OCI-LY1 (cell line): ENCODE measurements around the gene FAM83F.

Experiments
- H2AFZ ChIP-seq: fragments of 200-600 bp; sonication (generic), shearing (Covaris generic); 2 replicates; pipeline ENCODE4 v1.6.0; 2014; ENCODE audit warnings: antibody characterized with exemption, mild to moderate bottlenecking, low read length
- H3F3A ChIP-seq: fragments of 200-600 bp; sonication (generic), shearing (Covaris generic); 2 replicates; pipeline ENCODE4 v1.6.0; 2014; ENCODE audit warnings: mild to moderate bottlenecking, antibody characterized with exemption, low read length, moderate library complexity; ENCODE audit not compliant: insufficient read depth
- H3K27ac ChIP-seq: fragments of 200-600 bp; sonication (generic); 2 replicates; pipeline ENCODE4 v1.5.1; 2014; ENCODE audit warnings: low read length, mixed run types, mild to moderate bottlenecking, low read depth; ENCODE audit not compliant: poor library complexity, severe bottlenecking
- H3K27me3 ChIP-seq: fragments of 200-600 bp; sonication (generic); 2 replicates; pipeline ENCODE4 v1.6.0; 2014; ENCODE audit warnings: antibody characterized with exemption, mild to moderate bottlenecking, low read length, moderate library complexity; ENCODE audit not compliant: insufficient read depth
- H3K36me3 ChIP-seq: fragments of 200-600 bp; sonication (generic); 2 replicates; pipeline ENCODE4 v1.6.1; 2014; ENCODE audit warnings: mild to moderate bottlenecking, antibody characterized with exemption, low read length, moderate library complexity, mixed read lengths; ENCODE audit not compliant: insufficient read depth
- H3K4me1 ChIP-seq: fragments of 200-600 bp; sonication (generic); 2 replicates; pipeline ENCODE4 v1.5.1; 2014; ENCODE audit warnings: mild to moderate bottlenecking, low read length, moderate library complexity; ENCODE audit not compliant: insufficient read depth, severe bottlenecking
- H3K4me2 ChIP-seq: fragments of 200-600 bp; sonication (generic), shearing (Covaris generic); 2 replicates; pipeline ENCODE4 v1.6.1; 2014; ENCODE audit warnings: low read length
- H3K4me3 ChIP-seq: fragments of 200-600 bp; sonication (generic); 2 replicates; pipeline ENCODE4 v1.5.1; 2014; ENCODE audit warnings: low read length, low read depth, mild to moderate bottlenecking, mixed read lengths; ENCODE audit not compliant: poor library complexity, severe bottlenecking
- H3K79me2 ChIP-seq: fragments of 200-600 bp; shearing (Covaris generic); 2 replicates; pipeline ENCODE4 v1.6.1; 2016; ENCODE audit warnings: mixed run types, low read length, mixed read lengths; ENCODE audit not compliant: insufficient read depth
- H3K9ac ChIP-seq: fragments of 200-600 bp; sonication (generic), shearing (Covaris generic); 2 replicates; pipeline ENCODE4 v1.6.1; 2014; ENCODE audit warnings: mild to moderate bottlenecking, low read length, mixed read lengths
- H3K9me2 ChIP-seq: fragments of 200-600 bp; sonication (generic), shearing (Covaris generic); 2 replicates; pipeline ENCODE4 v1.6.1; 2014; ENCODE audit warnings: low read depth, mild to moderate bottlenecking, low read length, mixed read lengths
- H3K9me3 ChIP-seq: fragments of 200-600 bp; shearing (Covaris generic); 2 replicates; pipeline ENCODE4 v1.6.1; 2014; ENCODE audit warnings: low read length, mixed read lengths
- H4K20me1 ChIP-seq: fragments of 200-600 bp; sonication (generic), shearing (Covaris generic); 2 replicates; pipeline ENCODE4 v1.6.0; 2016; ENCODE audit warnings: mild to moderate bottlenecking, low read length; ENCODE audit not compliant: insufficient read depth
- EZH2 ChIP-seq: fragments of 200-600 bp; sonication (generic), shearing (Covaris generic); IDR thresholded peaks from 2 replicates; pipeline ENCODE4 v1.8.0; 2017; ENCODE audit warnings: borderline replicate concordance, mixed run types, mild to moderate bottlenecking, antibody characterized with exemption, low read length, moderate library complexity, mixed read lengths
- TF ChIP-seq, protein P1 (sequence below): fragments of 200-600 bp; sonication (generic), shearing (Covaris generic); IDR thresholded peaks from 2 replicates; pipeline ENCODE4 v1.5.1; 2017; ENCODE audit warnings: mild to moderate bottlenecking, antibody characterized with exemption, low read length, moderate library complexity, mixed read lengths

The FAM83F gene

DNA sequence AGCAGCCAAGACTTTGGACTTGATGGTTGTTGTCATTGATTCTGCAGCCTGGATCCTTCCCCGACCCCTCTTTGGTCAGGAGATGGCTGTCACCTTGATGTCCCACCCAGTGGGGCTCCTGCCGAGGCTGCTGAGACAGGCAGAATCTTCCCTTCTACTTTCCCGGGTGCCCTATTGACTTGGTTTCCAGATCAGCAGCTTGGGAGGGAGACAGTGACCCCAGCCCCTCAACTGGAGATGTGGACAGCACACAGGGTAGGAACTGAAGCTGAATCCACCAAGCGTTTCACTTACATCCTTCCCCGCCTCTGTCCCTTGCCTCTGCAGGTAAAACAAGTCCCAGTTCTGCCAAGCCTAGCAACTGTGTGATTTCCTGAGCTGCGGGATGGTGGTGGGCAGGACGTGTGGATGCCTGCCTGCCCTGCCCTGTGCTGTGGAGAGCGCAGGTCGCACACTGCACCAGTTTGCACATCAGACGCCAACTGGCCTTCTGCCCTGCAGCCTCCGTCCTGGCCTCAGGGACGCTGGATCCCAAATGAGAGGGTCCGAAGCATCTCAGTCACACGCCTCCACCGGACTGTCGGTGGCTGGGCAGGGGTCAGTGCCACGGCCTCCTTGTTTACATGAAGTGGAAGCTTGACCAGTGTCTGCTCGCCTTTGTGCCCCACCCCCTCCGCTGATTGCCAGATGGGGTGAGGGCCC lies 34.6 kb downstream of the FAM83F start:
- Histone ChIP-seq H3K36me3 (no peaks in the 10 kb centered on the region), H3K27me3 (no peaks in the 10 kb centered on the region; the same call in 1 of the 2 replicates), H3K4me3 (no peak overlapping the region), H3K4me1 (peaks cover 19% of the 10 kb centered on the region), H4K20me1 (no peaks in the 10 kb centered on the region), H3K27ac (no peak overlapping the region), H3F3A (no peaks in the 10 kb centered on the region), H3K9me2 (no peaks in the 10 kb centered on the region), H3K9me3 (no peaks in the 10 kb centered on the region), H2AFZ (no peak overlapping the region), H3K79me2 (no peaks in the 10 kb centered on the region), H3K4me2 (no peak overlapping the region), H3K9ac (no peak overlapping the region)
- TF ChIP-seq, protein P1, sequence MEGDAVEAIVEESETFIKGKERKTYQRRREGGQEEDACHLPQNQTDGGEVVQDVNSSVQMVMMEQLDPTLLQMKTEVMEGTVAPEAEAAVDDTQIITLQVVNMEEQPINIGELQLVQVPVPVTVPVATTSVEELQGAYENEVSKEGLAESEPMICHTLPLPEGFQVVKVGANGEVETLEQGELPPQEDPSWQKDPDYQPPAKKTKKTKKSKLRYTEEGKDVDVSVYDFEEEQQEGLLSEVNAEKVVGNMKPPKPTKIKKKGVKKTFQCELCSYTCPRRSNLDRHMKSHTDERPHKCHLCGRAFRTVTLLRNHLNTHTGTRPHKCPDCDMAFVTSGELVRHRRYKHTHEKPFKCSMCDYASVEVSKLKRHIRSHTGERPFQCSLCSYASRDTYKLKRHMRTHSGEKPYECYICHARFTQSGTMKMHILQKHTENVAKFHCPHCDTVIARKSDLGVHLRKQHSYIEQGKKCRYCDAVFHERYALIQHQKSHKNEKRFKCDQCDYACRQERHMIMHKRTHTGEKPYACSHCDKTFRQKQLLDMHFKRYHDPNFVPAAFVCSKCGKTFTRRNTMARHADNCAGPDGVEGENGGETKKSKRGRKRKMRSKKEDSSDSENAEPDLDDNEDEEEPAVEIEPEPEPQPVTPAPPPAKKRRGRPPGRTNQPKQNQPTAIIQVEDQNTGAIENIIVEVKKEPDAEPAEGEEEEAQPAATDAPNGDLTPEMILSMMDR = no peak
- no peak for TF ChIP-seq EZH2

DNA sequence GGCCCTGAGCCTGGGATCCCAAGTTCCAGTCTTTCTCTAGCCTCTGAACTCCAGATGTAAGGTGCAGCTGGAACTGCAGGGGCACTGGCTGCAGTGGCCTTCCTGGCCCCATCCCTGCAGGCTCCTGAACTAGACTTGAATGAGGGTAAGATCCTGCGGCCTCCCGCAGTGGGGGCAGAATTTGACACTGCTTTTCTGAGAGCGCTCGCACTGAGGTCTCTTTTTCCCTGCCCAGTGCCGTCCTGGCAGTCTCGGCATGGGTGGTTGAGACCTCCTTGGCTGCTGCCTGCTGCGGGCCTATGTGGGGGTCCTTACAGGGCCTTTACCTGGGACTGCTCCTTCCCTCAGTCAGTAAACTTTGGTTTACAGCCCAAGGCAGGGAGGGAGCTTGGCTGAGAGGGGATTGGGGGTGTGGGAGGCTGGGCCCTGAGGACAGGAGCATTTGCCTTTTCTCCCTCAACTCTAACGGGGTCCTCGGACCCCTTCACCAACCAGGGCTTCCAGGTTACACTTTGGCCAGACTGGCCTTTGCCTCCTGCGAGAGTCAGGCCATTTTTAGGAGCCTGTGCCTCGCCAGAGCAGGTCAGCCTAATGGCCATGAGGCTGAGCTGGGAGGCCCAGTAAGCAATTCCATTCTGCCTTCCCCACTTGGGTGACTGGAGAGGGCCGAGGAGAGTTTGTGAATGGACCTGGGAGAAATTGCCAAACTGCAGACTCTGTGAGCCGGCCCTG lies 35.4 kb downstream of the FAM83F start:
- no peak overlapping the region for H3K4me3 ChIP-seq
- no peaks in the 10 kb centered on the region for H3K36me3 ChIP-seq
- H3K27ac ChIP-seq = no peak overlapping the region
- TF ChIP-seq, protein P1 = no peak
- no peak for TF ChIP-seq EZH2
- no peaks in the 10 kb centered on the region for H3K9me3 ChIP-seq
- H3K4me1 ChIP-seq = peaks cover 19% of the 10 kb centered on the region
- H2AFZ ChIP-seq = no peak overlapping the region
- H3K9me2 ChIP-seq = no peaks in the 10 kb centered on the region
- H4K20me1 ChIP-seq = no peaks in the 10 kb centered on the region
- H3K4me2 ChIP-seq = no peak overlapping the region
- no peaks in the 10 kb centered on the region; the same call in 1 of the 2 replicates for H3K27me3 ChIP-seq
- H3K9ac ChIP-seq = no peak overlapping the region
- no peaks in the 10 kb centered on the region for H3F3A ChIP-seq
- H3K79me2 ChIP-seq = no peaks in the 10 kb centered on the region

DNA sequence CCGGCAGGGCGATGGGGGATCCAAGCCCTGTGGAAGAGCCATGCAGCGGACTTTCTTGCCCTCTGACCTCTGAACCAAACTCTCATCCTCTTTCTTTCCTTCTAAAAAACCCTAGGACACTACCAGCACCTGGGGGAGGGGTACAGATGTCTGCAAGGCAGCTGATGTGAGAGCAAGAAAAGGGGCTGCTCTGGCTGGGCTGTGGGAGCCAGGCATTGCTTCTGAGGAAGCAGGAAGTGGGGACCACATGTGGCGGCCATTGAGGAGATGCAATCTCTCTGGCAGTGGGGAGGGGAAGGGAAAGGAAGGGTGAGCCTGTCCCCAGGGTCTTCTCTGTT lies 36.0 kb downstream of the FAM83F start:
- TF ChIP-seq EZH2 = no peak
- TF ChIP-seq, protein P1 = no peak
- H3K4me2 ChIP-seq = no peak overlapping the region
- H2AFZ ChIP-seq = no peak overlapping the region

More for the DNA sequence above, 36.0 kb downstream of the FAM83F start:
- H3K9ac ChIP-seq = no peak overlapping the region
- no peaks in the 10 kb centered on the region for H3K9me3 ChIP-seq
- no peaks in the 10 kb centered on the region for H3K79me2 ChIP-seq
- H3K27ac ChIP-seq = no peak overlapping the region
- no peaks in the 10 kb centered on the region for H3K36me3 ChIP-seq
- H4K20me1 ChIP-seq = no peaks in the 10 kb centered on the region
- peaks cover 19% of the 10 kb centered on the region for H3K4me1 ChIP-seq
- no peaks in the 10 kb centered on the region for H3K9me2 ChIP-seq
- H3K4me3 ChIP-seq = no peak overlapping the region
- H3K27me3 ChIP-seq = no peaks in the 10 kb centered on the region; the same call in 1 of the 2 replicates
- H3F3A ChIP-seq = no peaks in the 10 kb centered on the region
